HepG2 (cell line): ENCODE measurements around the gene APLF. TPM values are rescaled to one million over a fixed set of nuclear protein-coding genes. Genes with fewer than 3 reads are reported as not detected.
A peak's percentile ranks its signal among the peaks of the same experiment; 100 is the strongest.

Experiments
- ATAD3A ChIP-seq: sonication (generic); formaldehyde crosslinking; IDR thresholded peaks from 2 replicates; pipeline ENCODE4 v1.4.0; 2020; ENCODE audit warnings: missing genetic modification reagents
- ATF7 ChIP-seq, 2 experiments: fragments of 450-650 bp in 1 of 2; sonication (generic) in 1 of 2; formaldehyde crosslinking in 1 of 2; IDR thresholded peaks; 2 replicates each; pipeline versions ENCODE4 v1.4.0 to v1.6.1; 2016 to 2020; ENCODE audit warnings: antibody characterized with exemption in 1 of 2, mild to moderate bottlenecking in 1 of 2, missing genetic modification reagents in 1 of 2
- CHD2 ChIP-seq: IDR thresholded peaks from 2 replicates; pipeline ENCODE4 v1.6.1; 2011; ENCODE audit warnings: low read depth, low read length, improper control_type of control experiment
- GATA4 ChIP-seq: sonication (generic); IDR thresholded peaks from 2 replicates; pipeline ENCODE4 v1.6.1; 2016; ENCODE audit warnings: antibody characterized with exemption, low read depth, borderline replicate concordance
- HDAC2 ChIP-seq: sonication (generic); formaldehyde crosslinking; IDR thresholded peaks from 2 replicates; pipeline ENCODE4 v1.4.0; 2020; ENCODE audit warnings: missing genetic modification reagents
- HNF1B ChIP-seq: sonication (generic); formaldehyde crosslinking; IDR thresholded peaks from 2 replicates; pipeline ENCODE4 v1.5.1; 2020; ENCODE audit warnings: mild to moderate bottlenecking, moderate library complexity, missing genetic modification reagents
- KDM6A ChIP-seq: IDR thresholded peaks from 2 replicates; pipeline ENCODE4 v1.6.1; 2016; ENCODE audit warnings: low read depth
- KLF9 ChIP-seq: IDR thresholded peaks from 2 replicates; pipeline ENCODE4 v1.6.1; 2016; ENCODE audit warnings: low read depth
- NCOA2 ChIP-seq: sonication (generic); formaldehyde crosslinking; IDR thresholded peaks from 2 replicates; pipeline ENCODE4 v1.8.0; 2022; ENCODE audit warnings: inconsistent platforms
- NCOR1 ChIP-seq: fragments of 200-600 bp; sonication (generic); IDR thresholded peaks from 2 replicates; pipeline ENCODE4 v1.7.0; 2017; ENCODE audit warnings: antibody characterized with exemption, low read length, borderline replicate concordance
- PAF1 ChIP-seq: IDR thresholded peaks from 2 replicates; pipeline ENCODE4 v1.6.1; 2016; ENCODE audit warnings: missing genetic modification reagents, missing compliant biosample characterization
- TIGD3 ChIP-seq: sonication (generic); formaldehyde crosslinking; IDR thresholded peaks from 2 replicates; pipeline ENCODE4 v1.5.1; 2020; ENCODE audit warnings: mild to moderate bottlenecking, missing genetic modification reagents, borderline replicate concordance
- TOE1 ChIP-seq: sonication (generic); formaldehyde crosslinking; IDR thresholded peaks from 2 replicates; pipeline ENCODE4 v1.4.0; 2020; ENCODE audit warnings: mild to moderate bottlenecking, missing genetic modification reagents
- ZNF282 ChIP-seq: fragments of 450-650 bp; IDR thresholded peaks from 2 replicates; pipeline ENCODE4 v1.6.1; 2018; ENCODE audit not compliant: partially characterized antibody
- ZNF451 ChIP-seq: sonication (generic); formaldehyde crosslinking; IDR thresholded peaks from 2 replicates; pipeline ENCODE4 v1.5.0; 2020; ENCODE audit warnings: mild to moderate bottlenecking, missing genetic modification reagents
- ZNF547 ChIP-seq: sonication (generic); formaldehyde crosslinking; IDR thresholded peaks from 2 replicates; pipeline ENCODE4 v1.5.1; 2020; ENCODE audit warnings: mild to moderate bottlenecking, missing genetic modification reagents
- ZNF614 ChIP-seq: IDR thresholded peaks from 2 replicates; pipeline ENCODE4 v1.6.1; 2018; ENCODE audit warnings: missing biosample characterization, missing genetic modification reagents, inconsistent platforms, borderline replicate concordance
- ZSCAN12 ChIP-seq: sonication (generic); formaldehyde crosslinking; IDR thresholded peaks from 2 replicates; pipeline ENCODE4 v1.9.0; 2021; ENCODE audit warnings: mild to moderate bottlenecking, missing genetic modification reagents
- polyA plus RNA-seq, 8 experiments: library from polyadenylated mRNA; depleted of rRNA in 3 of 8; stranded (reverse) in 7 of 8; unstranded in 1 of 8; fragments of >200 nt; fragmentation: Illumina TruSeq in 4 of 8; extraction: Trizol in 4 of 8; gene quantifications; 2 replicates each; pipeline versions ENCODE4 v1.2.1 to v1.2.3, GENCODE V29; 2011 to 2016; ENCODE audit warnings: low read depth in 4 of 8, missing spikeins in 1 of 8, mixed read lengths in 1 of 8; ENCODE audit not compliant: insufficient read depth in 1 of 8
- total RNA-seq, 5 experiments: library from RNA; depleted of rRNA; stranded (reverse); fragments of >200 nt; fragmentation: Illumina TruSeq; extraction: Trizol; gene quantifications; 2 replicates each; pipeline ENCODE4 v1.2.3, GENCODE V29; 2016; ENCODE audit warnings: low read depth in 1 of 5
- TF ChIP-seq, protein P1 (sequence below): IDR thresholded peaks from 2 replicates; pipeline ENCODE4 v1.6.1; 2016; ENCODE audit warnings: missing genetic modification reagents, missing compliant biosample characterization
- TF ChIP-seq, protein P2 (sequence below): sonication (generic); formaldehyde crosslinking; IDR thresholded peaks from 2 replicates; pipeline ENCODE4 v1.4.0; 2020; ENCODE audit warnings: missing genetic modification reagents
- TF ChIP-seq, protein P3 (sequence below): sonication (generic); formaldehyde crosslinking; IDR thresholded peaks from 2 replicates; pipeline ENCODE4 v1.8.0; 2022; ENCODE audit warnings: missing genetic modification reagents, mild to moderate bottlenecking, inconsistent platforms, borderline replicate concordance

The APLF gene
- total and polyA plus RNA-seq, 2 of the 13 experiments (the other 11 are each of a cell fraction or from before 2014, with no cell fraction given): 0.45 to 2.2 TPM

DNA sequence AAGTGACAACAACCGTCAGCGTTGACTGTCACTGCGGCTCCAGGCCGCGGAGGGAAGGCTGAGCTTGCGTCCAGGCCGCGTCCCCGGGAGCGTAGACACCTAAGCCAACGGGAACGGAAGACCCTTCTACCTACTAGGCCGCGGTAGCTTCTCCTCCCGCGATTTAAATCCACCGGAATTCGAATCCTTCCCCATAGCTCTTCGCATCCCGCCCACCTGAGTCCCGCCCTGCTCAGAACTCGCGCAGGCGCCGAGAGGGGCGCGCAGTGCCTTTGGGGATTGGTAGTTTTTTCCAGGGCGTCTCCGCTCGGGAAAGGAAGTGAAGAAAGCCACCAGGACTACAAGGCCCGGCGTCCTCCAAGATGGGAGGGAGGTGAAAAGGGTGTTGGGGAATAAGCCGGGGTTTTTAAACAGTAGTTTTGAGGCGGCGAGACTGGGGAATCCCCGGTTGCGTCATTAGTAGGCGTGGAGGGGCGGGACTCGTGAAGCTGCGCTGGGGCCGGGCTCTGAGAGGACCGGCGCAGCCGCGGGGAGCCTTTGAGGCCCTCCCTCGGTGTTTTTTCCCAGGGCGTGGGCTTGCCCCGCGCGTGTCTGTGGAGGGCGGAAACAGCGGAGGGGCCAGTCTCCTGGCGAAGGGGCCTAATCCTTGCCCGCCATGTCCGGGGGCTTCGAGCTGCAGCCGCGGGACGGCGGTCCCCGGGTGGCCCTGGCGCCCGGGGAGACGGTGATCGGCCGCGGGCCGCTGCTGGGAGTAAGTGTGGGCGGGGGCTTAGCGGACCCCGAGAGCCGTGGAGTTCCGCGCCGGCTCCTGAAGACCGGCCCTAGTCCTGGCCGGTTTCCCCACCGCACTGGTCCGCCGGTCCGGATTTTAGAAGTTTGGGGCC, at the start of gene APLF, which contains the start of gene FBXO48 (continued):
- TF ChIP-seq GATA4 (no peak; the same call in 1 of the 2 replicates), PAF1 (CRISPR knock-in tag) (no peak), ZNF547 (CRISPR knock-in tag) (peak; percentile 72; the same call in 1 of the 2 replicates), ATAD3A (CRISPR knock-in tag) (peak; percentile 68; the same call in 1 of the 2 replicates), HNF1B (CRISPR knock-in tag) (0 out of 2 replicates have a peak, but pooled peaks have one; percentile 58), NCOR1 (peak; percentile 68; the same call in 1 of the 2 replicates), CHD2 (peak; percentile 71), TIGD3 (CRISPR knock-in tag) (peak; percentile 74; the same call in 1 of the 2 replicates), TOE1 (CRISPR knock-in tag) (no peak; the same call in 1 of the 2 replicates), KLF9 (peak; percentile 70), ATF7 (IDR thresholded peaks at IDR 0.05) (peak; percentile 95), ATF7 (CRISPR knock-in tag; IDR thresholded peaks at IDR 0.05) (peak; percentile 19; the same call in 1 of the 2 replicates), ZSCAN12 (CRISPR knock-in tag) (no peak), HDAC2 (CRISPR knock-in tag) (peak; percentile 80), ZNF451 (no peak), ZNF614 (CRISPR knock-in tag) (peak; percentile 10), NCOA2 (CRISPR knock-in tag) (peak; percentile 37; the same call in 1 of the 2 replicates), KDM6A (CRISPR knock-in tag) (no peak; the same call in 1 of the 2 replicates), ZNF282 (no peak)
- TF ChIP-seq, protein P1, sequence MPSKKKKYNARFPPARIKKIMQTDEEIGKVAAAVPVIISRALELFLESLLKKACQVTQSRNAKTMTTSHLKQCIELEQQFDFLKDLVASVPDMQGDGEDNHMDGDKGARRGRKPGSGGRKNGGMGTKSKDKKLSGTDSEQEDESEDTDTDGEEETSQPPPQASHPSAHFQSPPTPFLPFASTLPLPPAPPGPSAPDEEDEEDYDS (CRISPR knock-in tag): peak; percentile 75
- TF ChIP-seq, protein P2, sequence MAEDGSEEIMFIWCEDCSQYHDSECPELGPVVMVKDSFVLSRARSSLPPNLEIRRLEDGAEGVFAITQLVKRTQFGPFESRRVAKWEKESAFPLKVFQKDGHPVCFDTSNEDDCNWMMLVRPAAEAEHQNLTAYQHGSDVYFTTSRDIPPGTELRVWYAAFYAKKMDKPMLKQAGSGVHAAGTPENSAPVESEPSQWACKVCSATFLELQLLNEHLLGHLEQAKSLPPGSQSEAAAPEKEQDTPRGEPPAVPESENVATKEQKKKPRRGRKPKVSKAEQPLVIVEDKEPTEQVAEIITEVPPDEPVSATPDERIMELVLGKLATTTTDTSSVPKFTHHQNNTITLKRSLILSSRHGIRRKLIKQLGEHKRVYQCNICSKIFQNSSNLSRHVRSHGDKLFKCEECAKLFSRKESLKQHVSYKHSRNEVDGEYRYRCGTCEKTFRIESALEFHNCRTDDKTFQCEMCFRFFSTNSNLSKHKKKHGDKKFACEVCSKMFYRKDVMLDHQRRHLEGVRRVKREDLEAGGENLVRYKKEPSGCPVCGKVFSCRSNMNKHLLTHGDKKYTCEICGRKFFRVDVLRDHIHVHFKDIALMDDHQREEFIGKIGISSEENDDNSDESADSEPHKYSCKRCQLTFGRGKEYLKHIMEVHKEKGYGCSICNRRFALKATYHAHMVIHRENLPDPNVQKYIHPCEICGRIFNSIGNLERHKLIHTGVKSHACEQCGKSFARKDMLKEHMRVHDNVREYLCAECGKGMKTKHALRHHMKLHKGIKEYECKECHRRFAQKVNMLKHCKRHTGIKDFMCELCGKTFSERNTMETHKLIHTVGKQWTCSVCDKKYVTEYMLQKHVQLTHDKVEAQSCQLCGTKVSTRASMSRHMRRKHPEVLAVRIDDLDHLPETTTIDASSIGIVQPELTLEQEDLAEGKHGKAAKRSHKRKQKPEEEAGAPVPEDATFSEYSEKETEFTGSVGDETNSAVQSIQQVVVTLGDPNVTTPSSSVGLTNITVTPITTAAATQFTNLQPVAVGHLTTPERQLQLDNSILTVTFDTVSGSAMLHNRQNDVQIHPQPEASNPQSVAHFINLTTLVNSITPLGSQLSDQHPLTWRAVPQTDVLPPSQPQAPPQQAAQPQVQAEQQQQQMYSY (CRISPR knock-in tag): 0 out of 2 replicates have a peak, but pooled peaks have one; percentile 14
- TF ChIP-seq, protein P3, sequence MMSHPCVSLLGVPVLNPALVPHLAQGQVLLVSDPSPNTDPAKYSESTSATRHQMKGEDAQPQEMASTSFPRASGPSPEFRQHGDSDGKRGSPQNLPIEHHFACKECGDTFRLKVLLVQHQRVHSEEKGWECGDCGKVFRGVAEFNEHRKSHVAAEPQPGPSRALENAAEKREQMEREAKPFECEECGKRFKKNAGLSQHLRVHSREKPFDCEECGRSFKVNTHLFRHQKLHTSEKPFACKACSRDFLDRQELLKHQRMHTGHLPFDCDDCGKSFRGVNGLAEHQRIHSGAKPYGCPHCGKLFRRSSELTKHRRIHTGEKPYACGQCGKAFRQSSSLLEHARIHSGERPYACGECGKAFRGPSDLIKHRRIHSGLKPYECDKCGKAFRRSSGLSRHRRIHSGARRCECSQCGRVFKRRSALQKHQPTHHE (CRISPR knock-in tag): peak; percentile 84; the same call in 1 of the 2 replicates
